Stimulated activated CD4-positive, alpha-beta T cell treated with anti-CD3 and anti-CD28 coated beads, Interleukin-2, amount 100 ng/mL, for 48 hours (primary cell): Measurements from ENCODE around the gene OTOS.
A peak's percentile ranks its signal among the peaks of the same experiment; 100 is the strongest.

Source experiments
- DNase-seq, 2 donors: peaks; one replicate each; pipeline ENCODE4 v3.0.0-alpha.2; 2020

Gene OTOS

GRCh38 chr2:240149943-240150784, 9.7 kb upstream of the OTOS start:
- DNase-seq = peak; percentile 27 to 34

DNA sequence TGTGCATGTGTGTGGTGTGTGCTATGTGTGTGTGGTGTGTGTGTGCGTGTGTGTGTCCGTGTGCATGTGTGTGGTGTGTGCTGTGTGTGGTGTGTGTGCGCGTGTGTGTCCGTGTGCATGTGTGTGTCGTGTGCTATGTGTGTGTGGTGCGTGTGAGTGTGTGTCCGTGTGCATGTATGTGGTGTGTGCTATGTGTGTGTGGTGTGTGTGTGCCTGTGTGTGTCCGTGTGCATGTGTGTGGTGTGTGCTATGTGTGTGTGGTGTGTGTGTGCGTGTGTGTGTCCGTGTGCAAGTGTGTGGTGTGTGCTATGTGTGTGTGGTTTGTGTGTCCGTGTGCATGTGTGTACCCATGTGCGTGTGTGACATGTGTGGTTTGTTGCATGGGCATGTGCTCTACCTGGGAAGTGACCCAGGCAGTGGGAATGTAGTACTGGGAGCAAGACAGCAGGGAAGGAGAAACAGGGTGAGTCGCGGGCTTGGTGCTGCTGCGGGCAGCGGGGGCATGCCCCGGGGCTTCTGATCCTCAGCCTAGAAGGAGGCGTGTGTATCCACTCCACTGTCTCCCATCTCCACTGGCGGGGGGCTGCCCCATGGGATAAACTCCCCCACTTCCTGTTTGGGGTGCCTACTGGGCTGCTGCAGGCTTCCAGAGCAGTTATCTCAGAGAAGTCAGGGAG, 7.6 kb upstream of the OTOS start:
- no peak for DNase-seq

- DNase-seq = no peak
These were observed 6.9 kb upstream of the OTOS start for GRCh38 chr2:240147382-240147781.

DNA sequence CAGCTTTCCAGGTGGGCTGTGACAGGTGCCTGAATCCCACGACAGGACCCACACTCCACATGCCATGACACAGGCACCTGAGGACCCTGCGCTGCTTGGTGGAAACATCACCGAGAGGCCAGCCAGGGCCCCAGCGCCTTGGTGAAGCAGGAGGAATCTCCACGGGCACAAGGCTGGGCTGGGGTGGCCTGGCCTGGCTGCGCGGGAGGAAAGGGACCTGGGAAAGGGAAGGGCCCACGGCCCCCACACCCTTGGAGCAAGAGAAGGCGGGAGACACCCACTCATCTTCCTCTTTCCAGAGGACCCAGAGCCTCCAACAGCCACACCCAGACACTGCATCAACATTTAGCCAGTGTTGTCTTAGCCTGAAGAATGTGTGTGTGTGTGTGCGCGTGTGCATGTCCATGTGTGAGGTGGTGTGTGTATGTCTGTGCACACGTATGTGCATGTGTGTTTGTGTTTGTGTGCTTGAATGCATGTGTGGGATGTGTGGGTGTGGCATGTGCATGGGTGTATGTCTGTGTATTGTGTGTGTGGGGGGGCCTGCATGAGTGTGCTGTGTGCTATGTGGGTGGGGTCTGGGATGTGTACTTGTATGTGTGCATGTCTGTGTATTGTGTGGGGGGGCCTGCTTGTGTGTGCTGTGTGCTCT, 6.3 kb upstream of the OTOS start:
- DNase-seq = no peak

DNA sequence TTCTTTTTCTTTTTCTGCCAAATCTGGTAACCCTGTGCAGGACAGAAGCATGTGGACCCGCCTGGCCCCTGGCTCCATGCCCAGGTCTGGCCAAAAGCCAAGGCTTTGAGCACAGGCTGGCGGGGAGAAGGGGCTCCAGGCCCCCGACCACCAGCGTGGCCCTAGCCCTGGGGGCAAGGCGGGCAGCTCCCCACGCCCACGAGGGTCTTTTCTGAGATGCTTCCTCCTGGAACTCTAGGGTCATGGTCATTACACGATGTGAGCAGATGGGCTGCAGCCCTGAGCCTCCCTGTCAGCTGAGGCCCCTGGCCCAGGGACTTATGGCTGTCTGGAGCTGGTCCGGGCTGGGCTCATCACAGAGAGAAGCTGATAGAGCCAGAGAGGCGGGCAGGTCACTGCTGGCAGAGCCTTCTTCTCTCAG, 5.7 kb upstream of the OTOS start:
- no peak for DNase-seq

DNA sequence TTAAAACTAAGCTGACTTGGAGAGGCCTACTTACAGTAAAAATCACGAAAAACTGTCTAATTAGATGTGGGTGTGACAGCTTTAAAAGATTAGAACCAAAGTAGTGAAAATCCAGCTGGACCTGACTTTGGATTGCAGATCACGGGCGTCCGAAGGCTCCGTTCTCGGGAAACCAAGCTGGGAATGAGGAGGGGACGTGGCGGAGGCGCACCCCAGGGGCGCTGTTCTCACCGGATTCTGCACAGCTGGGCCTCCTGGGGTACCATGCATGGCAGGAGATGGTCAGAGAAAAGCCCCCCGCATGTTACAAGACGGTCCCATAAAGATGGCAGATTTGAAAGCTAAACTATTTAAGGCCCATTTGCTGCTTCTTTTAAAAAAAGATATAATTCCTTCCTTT, 5.0 kb upstream of the OTOS start:
- no peak for DNase-seq

DNA sequence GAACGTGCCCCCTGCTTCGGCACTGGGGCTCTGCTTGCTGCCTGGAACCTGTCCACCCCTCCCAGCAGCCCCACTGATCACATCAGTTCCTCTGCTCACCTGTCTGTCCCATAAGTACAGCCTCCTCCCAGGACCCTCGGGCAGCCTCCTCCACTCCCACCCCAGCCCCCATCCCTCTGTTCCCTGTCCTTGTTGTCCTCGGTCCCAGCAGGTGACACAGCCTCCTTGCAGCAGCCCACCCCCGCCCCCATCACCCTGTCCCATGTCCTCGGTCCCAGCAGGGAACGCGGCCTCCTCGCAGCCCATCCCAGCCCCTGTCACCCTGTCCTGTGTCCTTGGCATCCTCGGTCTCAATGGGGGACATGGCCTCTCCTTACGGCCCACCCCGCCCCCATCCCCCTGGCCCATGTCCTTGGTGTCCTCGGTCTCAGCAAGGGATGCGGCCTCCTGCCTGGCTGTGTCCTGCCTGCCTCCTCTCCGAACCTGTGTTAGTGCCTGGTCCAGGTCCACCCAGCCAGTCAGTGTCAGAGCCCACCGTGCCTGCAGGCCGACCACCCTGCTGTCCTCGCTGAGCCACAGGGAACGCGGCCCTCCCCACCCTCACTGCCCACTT, 4.3 kb upstream of the OTOS start:
- DNase-seq = no peak

- peak; percentile 85 to 90 for DNase-seq
These were observed 3.6 kb upstream of the OTOS start for GRCh38 chr2:240143801-240144648.

- no peak for DNase-seq
These were observed 2.8 kb upstream of the OTOS start for GRCh38 chr2:240143276-240143675.

DNA sequence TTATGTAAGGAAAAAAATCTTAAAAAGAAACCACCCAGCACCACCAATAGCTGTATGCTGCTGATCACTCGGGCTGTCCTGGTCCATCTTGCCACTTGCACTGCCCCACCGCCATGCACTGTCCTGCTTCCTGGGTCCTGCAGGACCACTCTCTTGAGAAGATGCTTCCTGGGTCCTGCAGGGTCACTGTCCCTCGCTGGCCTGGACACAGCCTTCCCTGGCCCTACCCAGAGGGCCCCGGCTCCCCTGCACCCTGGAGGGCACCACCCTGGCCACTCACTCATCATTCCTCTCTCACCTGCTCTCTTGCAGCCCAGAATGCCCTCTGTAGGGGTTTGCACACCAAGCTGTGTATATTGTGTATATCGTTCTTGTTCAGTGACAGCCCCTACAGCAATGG, 2.4 kb upstream of the OTOS start:
- DNase-seq = no peak

GRCh38 chr2:240142256-240142775, 1.9 kb upstream of the OTOS start:
- DNase-seq = no peak

- no peak for DNase-seq
These were observed 1.3 kb upstream of the OTOS start for GRCh38 chr2:240141736-240142135.

GRCh38 chr2:240140920-240141319, 462 bp upstream of the OTOS start:
- DNase-seq = no peak

DNA sequence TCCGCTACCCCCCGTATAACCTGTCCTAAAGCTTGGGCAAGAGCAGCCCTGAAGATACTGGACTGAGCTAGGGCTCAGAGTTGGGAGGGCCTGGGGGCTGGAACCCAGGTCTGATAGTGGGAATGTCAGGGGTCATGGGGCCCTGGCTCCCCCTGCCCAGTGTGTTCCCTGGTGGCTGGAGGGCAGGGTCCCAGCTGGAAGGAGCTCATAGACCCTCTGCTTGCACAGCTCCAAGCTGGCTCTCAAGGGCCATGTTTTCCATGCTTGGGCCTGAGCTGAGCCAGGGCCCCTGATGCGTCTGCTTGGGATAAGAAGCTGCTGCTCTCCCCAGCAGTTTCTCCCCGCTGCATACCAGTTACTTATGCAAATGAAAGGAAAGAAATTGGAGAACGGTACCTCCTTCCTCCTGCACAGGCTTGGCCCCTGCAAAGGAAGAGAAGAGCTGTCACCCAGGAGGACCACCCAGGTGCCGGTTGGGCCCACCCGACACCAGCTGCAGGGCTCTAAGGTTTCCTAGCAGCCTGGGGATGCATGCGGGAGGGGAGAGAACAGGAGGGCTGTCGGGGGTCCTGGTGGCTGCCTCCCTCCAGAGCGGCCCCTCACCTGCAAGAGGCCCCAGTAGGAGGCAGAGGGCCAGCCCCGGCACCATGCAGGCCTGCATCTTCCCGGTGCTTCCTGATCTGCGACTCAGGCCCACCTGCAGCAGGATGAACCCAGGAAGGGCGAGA, 628 bp downstream of the OTOS start:
- DNase-seq = no peak

GRCh38 chr2:240139011-240139441, 1.4 kb downstream of the OTOS start:
- no peak for DNase-seq

DNA sequence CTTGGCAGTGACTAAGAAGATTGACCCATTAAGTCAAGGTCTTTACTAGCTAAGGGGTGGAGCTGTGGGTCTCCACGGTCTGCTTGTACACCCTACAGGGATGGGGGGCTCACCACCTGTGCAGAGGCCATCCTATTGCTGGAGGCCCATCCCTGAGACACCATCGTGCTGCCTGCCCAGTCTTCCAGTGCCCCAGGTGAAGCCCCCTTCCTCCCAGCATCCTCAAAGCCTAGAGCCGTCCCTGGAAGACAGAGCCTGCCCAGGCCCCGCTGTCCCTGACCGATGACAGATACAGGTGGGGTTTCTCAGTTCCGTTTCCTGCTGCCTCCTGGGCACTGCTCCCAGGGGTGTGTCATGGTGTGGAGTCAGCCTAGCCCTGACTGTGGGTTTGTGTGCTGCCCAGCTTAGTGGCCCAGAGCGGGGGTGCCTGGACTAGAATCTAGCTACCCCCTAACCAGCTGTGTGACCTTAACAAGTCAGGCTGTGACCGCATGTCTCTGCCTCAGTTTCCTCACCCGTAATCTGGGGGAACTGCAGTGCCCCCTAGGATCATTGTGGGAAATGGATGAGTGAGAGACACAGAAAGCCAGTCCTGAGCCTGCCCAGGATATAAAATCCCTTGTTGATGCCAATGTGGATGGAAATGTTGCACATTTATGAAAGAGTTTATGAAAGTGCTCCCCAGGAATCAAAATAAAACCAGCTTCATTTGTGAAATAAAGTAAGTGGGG, 2.0 kb downstream of the OTOS start:
- DNase-seq = no peak

GRCh38 chr2:240137596-240138253, 2.7 kb downstream of the OTOS start:
- DNase-seq = no peak

DNA sequence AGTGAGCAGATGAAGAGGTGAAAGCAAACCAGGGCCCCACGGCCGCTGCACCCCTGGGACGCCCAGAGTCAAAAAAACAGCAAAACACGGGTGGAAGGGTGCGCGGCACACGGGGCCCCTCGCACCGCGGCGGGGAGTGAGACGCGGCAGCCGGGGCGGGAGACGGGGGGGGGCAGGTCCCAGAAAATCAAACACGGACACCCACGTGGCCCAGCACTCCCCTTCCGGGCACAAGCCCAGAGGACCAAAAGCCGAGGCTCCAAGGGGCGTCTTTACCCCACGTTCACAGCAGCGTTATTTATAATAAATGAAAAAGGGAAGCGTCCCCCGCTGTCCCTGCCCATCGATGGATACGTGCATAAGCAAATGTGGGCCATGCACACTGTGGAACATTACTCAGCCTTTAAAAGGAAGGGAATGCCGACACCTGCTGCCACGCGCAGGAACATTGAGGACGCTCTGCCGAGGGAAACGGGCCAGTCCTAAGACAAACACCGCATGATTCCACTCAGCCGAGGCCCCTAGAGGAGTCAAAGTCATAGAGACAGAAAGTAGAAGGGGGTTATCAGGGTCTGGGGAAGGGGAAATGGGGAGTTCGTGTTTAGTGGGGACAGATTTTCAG, 3.7 kb downstream of the OTOS start:
- no peak for DNase-seq

- DNase-seq = peak; percentile 84 to 85
These were observed 4.3 kb downstream of the OTOS start, which contains the start of gene COPS9 for GRCh38 chr2:240136013-240136670. COPS9 (minus strand) TSS chr2:240136305; CDS start chr2:240136284, 21 bp downstream.
